DMS153 treated with DMSO at 0.1 percent for 48 hours (cell line): ENCODE data around the gene MYBBP1A.

Source experiments
- DNase-seq: peaks from one replicate; lab custom pipeline; 2025; ENCODE audit not compliant: unreplicated experiment; lab: John Stamatoyannopoulos, UW

The MYBBP1A gene

GRCh38 chr17:4506175-4506813, 48.9 kb downstream of the MYBBP1A start:
- no peak for DNase-seq

GRCh38 chr17:4505187-4505586, 50.0 kb downstream of the MYBBP1A start:
- no peak for DNase-seq

- DNase-seq: no peak
Measured at GRCh38 chr17:4504188-4504587, 51.0 kb downstream of the MYBBP1A start.

- DNase-seq: no peak
Measured at GRCh38 chr17:4503283-4504025, 51.7 kb downstream of the MYBBP1A start.

GRCh38 chr17:4502466-4503154, 52.6 kb downstream of the MYBBP1A start:
- no peak for DNase-seq

- DNase-seq: no peak
Measured at GRCh38 chr17:4501295-4501949, 53.8 kb downstream of the MYBBP1A start.

- no peak for DNase-seq
Measured at GRCh38 chr17:4500191-4500571, 55.0 kb downstream of the MYBBP1A start.

- DNase-seq: no peak
Measured at GRCh38 chr17:4499431-4500190, 55.6 kb downstream of the MYBBP1A start.

- DNase-seq: no peak
Measured at GRCh38 chr17:4498461-4499397, 56.5 kb downstream of the MYBBP1A start, which contains the start of gene SPNS2. SPNS2 (plus strand) TSS chr17:4498881; CDS start chr17:4499048, 167 bp downstream.

- no peak for DNase-seq
Measured at GRCh38 chr17:4497101-4497824, 57.9 kb downstream of the MYBBP1A start.

- DNase-seq: no peak
Measured at GRCh38 chr17:4492721-4493561, 62.2 kb downstream of the MYBBP1A start.

- DNase-seq: no peak
Measured at GRCh38 chr17:4490637-4491061, 64.5 kb downstream of the MYBBP1A start.

- no peak for DNase-seq
Measured at GRCh38 chr17:4490109-4490591, 65.0 kb downstream of the MYBBP1A start.

- DNase-seq: no peak
Measured at GRCh38 chr17:4488989-4489595, 66.1 kb downstream of the MYBBP1A start.
